Activated T-cell treated with anti-CD3 and anti-CD28 coated beads for 24 hours (primary cell): ENCODE results near the gene ITGA5.

Experiments
- DNase-seq: peaks from one replicate; pipeline ENCODE4 v3.0.0-alpha.2; 2020; ENCODE audit warnings: low read depth

The ITGA5 gene

DNA sequence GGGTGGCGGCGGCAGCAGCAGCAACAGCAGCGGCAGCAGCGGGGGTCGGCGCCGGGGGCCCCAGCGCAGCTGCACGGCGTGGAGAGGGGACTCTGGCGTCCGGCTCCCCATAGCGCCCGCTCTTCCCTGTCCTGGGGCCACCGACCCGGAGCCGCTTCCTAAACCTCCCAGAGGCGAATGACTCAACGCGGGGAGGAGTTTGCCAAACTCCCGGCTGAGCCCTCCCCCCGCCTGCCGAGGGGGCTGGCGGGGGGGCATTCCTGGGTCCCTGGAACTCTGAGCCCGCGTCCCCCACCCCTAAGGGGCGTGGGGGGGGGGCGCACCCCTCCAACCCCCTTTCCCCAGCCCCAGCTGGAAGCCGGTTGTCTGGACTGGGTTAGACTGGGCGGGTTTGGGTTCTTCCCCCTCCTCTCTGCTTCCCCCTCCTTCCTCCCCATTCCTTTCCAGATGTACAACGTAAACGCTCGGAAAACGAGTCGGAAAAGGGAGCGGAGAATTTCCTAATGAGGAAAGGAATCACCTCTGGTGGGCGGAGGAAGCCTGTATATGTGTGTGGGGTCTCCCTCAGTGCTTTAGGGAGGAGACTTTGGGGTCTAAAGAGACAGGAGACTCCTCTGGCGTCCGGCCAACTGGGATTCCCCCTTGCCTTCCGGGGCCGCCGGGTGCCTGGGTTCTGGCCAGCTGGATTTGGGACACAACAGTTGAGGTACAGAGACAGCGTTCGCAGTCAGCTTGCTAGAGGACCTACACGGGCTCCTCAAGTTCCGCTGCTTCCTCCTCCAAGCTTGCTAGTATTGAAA is at the start of gene ITGA5:
Gene ITGA5, minus strand, starts transcription at position 179 of the 800 bp plus-strand sequence. Its CDS starts 68 bp downstream, at position 111.
- no peak for DNase-seq

DNA sequence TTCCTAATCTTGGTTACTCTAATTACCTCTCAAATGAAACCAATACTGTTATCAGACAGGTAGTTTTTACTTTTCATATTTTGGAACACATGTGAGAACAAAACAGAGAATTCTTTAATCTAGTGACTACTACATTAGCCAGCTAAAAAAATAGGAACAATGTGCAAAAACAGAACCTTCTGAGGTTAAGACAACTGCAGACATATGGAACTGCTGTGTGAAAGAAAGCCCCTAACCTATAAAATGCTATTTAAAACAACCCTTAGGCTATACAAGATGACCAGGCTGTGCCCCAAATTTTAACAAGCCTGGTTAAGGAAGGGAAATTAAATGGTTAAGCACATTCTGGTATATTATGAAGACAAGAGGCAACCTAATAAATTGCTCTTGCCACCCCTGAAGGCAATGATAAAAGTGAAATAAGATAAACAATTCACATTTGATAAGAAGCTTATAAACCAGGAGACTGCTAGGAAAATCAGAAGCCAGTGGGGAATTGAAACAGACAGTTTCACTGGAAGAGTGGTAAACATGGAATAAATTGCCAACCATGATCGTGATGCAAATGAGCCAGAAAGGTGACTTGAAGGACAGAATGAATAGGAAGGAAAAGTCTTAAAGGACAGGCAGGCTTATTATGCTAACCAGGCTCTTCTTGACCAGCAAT is 46.9 kb upstream of the ITGA5 start:
- no peak for DNase-seq

DNA sequence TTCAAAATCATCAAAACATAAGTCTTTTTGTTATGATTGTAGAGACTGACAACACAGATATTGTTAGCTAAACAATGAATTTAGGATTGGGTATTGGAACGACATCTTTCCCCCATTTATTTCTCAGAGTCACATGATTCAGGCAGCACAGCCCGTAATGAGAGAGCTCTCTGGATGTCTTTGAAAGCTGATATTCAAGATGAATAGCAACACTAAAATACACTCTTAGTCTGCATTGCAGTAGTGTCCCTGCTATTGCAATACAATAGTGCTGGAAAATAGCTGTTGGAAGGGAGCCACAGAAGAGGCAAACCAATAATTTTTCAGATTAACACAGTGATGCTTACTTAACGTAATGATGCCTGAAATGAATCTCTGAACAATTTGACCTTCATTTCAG is 44.4 kb upstream of the ITGA5 start:
- DNase-seq: no peak

DNA sequence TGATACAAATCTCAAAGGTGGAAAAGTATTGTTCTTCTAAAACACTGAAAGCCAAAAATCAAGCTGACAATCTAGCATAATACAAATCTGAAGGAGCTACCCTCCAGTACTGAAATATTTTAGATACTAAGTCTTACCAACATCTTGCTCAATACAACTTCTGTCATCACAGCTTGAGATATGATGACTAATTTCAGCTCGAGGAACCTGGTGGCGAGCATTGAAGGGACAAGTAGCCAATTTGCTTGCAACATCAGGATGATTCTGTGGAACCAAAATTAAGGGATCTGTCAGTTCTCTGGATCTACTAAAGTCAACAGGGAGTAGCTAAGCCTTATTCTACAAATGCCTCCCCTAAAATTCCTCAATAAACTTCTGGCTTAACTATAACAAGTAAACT is 44.0 kb upstream of the ITGA5 start:
- DNase-seq: no peak

DNA sequence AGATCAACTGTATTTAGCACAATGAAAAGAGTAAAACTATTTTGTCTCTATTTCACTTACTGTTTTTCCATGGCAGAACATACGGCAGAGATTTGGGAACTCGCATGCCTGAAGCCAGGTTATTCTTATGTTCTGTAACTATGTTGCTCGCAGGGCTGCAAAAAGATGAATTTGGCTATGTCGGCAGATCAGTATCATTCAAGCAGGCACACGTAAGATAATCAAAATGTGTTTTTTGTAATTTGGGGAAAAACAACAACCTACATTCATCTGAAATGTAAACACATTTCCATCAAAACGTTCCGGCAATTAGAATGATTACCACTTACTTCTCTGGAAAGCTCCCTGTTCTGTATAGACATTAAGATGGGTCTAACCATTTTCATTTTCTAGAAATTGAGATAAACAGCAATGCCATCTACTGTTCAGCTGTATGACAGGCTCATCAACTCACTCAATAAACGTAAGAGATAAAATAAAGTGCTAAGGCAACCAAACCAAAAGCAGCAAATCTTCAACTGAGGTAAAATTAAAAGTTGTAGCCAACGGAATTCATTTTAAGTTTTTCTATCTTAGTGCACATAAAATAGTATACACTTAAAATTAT is 41.4 kb upstream of the ITGA5 start:
- DNase-seq: no peak

DNA sequence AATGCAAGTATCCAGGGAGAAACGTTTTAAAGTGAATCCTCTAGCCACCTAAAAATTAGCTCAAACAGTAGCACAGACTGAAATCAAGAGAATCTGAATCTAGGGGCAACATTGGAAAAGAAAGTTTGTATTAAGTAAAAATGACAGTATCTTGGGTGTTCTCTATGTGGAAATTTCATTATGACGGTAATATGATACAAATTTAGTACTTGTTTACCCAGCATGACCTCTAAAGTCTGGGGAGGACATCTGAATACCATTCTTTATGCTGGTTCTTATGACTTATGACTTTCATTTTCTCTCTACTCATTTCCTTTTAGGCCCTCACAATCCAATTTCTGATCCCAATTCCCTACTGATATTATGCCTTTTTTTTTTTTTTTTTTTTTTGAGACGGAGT is 40.3 kb upstream of the ITGA5 start:
- no peak for DNase-seq

DNA sequence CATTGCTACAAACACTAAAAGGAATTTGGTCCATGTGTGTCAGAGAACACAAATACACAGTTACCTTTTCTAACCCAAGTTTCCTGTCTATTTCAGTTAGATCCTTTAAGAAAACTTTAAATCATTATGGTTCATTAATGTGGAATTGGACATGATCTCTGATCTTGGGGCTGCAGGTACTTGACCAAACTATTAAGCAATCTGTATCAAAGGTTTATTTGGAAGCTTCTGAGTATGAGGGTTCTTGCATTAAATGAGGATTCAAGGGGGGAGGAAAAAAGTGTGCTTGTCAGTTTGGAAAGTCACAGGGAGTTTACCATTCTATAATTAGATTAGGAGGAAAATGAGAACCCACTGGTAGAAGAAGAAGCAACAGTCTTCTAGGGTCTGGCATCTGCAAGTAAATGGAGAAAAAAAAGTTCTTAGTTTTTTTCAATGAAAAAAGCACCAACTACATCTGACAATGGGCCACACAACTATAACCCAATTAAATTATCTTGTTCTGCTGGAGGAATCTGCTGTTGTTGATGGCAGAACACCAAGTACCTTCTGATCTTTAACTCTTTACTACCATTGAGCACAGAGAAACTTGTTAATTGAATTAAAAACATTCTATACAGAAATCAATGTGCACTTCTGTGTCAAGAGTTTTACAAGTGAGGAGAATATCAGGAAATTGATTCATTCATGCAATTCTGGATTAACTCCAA is 36.8 kb upstream of the ITGA5 start:
- DNase-seq: no peak

DNA sequence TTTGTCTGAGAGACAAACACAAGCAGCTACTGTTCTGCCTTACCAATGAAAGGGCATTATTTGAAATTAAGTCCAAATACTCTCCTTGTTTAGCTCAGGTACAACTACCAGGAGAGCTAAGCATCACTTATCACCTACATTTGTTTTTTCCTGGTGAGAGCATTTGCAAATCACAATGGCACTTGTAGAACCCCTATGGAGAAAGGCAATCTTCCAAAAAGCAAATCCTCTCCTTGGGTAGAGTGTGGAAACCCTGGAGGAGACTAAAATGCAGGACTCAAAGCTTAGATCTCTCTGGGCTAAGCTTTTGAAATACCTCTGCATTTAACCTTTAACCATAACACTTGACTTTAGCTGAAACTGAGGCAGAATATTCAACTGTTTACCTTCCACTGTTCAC is 33.6 kb upstream of the ITGA5 start:
- DNase-seq: no peak

DNA sequence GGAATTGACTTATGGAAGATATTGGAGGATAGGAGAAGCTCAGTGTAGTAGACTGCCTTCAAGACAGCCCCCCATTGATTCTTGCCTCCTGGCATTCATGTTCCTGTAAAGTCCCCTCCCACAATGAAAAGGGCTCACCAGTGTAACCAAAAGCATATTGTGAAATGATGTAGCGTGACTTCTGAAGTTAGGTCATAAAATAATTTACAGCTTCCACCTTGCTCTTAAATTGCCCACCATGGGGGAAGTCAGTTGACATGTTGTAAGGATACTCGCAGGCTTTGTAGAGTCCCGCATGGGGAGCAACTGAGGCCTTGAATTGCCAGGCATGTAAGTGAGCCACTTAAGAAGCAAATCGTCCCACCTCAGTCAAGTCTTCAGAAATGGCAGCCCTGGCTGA is 29.3 kb upstream of the ITGA5 start:
- DNase-seq: no peak

DNA sequence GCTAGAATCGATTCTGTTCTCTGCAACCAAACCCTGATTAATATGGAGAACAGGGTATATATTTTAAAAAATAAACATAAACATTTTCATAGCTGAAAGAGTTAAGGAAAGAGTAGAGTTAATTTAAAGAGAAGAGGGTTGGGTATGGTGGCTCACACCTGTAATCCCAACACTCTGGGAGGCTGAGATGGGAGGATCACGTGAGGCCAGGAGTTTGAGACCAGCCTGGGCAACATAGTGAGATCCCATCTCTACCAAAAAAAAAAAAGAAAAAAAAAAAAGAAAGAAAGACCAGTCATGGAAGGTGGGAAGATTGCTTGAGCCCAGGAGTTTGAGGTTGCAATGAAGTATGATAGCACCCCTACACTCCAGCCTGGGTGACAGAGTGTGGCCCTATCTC is 28.9 kb upstream of the ITGA5 start:
- no peak for DNase-seq

DNA sequence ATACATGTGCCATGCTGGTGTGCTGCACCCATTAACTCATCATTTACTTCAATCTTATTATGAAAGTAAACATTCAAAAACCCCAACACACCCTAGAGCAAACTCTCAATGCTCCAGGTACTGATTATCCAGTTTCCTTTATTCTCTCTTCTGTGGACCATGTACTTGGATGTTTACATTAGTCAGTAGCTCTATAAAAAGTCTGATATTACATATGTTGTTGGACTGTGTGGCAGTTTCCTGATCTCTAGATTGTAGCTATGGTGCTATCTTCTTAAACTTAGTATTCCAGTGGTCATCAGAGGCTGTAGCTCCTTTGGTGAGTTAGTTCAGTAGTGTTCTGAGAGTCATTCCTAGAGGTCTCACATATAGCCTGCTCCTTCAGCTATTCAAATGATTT is 25.1 kb upstream of the ITGA5 start:
- DNase-seq: no peak

DNA sequence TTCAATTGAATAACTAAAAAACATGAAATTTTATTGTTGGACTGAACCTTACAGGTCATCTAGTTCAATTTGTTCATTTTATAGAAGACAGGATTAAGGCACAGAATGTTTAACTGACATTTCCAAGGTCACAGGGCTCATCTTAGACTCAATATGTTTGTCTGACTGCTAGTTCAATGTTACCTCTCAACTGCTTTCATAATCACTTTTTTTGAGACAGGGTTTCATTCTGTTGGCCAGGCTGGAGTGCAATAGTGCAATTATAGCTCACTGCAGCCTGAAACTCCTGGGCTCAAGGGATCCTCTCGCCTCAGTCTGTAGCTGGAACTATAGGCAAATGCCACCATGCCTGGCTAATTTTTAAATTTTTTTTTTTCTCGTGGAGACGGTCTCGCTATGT is 24.4 kb upstream of the ITGA5 start:
- DNase-seq: no peak

DNA sequence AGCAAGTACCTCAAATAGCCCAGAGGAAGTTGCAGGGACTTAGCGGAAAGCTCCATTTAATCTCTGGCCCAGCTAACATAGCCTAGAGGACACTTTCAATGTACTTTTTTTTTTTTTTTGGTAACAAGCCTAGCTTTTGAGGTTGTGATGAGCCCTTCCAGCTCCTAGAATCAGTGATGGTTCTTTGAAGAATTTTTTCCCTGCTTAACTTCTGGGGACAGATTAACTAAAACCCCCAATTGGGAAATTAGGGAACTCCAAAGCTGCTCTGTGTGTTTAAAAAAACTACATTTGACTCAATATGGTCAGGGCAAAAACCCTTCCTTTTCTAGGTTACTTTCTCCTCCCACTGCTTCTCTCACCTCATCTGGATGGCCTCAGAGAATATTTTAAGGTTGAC is 23.9 kb upstream of the ITGA5 start:
- no peak for DNase-seq

DNA sequence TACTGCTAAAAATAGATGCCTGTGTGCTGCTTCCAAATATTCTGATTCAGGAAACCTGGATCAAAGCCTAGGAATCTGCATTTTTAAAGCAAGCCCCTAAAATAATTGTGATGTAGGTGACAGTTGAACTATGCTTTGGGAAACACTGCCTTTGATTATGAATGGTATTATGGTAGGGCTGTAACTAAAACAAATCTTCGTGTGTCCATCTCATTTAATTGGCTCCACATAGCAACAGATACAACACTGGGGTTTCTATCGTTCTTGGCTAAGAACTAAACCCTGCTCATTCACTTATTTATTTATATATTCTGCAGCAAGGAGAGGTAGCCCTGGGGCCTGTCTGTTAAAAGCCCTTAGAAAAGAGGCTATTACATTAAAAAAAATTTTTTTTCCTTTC is 23.0 kb upstream of the ITGA5 start:
- no peak for DNase-seq

DNA sequence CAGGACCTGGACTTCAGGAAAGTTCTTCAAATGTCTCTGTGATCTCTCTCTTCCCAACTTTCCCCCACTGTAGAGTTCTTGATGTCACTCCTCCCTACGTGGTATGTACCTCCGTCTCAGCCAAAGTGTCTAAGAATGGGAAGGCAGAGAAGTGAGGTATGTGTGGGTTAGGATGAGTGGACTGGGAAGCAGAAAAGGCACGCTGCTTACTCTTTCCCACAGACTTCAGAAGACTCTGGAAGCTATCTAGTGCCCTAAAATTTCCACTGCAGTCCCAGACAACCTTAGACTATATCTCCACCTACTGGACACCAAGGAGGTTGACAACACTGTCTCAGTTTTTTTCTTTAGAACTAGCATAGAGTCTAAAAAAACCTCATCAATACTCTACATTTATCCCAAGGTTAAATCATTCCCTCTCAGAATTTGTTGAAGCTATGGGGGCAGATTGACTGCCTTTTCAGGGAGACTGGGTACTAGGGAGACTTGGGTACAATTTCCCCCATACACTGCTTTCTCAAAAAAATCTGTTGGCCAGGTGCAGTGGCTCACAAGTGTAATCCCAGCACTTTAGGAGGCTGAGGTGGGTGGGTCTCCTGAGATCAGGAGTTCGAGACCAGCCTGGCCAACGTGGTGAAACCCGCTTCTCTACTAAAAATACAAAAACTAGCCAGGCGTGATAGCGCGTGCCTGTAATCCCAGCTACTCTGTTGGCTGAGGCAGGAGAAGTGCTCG is 20.6 kb upstream of the ITGA5 start:
- no peak for DNase-seq

DNA sequence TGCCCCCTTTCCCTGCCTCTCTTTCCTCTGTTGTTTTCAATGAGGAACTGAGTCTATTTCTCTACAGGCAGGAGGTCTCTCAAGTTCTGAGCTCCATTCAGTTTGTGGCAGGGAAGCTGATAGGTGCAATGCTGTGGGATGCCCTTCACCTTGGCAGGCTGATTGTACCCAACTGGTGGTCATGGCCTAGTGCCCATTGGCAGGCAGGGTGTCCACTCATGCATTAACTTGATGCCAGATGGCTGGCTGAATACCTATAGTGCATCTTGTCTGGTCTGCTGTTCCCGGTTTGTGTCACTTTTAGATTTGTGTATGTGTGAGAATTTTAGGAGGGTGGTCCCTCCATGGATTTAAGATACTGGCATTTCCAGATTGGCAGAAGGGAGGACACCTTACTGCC is 20.0 kb upstream of the ITGA5 start:
- DNase-seq: no peak

DNA sequence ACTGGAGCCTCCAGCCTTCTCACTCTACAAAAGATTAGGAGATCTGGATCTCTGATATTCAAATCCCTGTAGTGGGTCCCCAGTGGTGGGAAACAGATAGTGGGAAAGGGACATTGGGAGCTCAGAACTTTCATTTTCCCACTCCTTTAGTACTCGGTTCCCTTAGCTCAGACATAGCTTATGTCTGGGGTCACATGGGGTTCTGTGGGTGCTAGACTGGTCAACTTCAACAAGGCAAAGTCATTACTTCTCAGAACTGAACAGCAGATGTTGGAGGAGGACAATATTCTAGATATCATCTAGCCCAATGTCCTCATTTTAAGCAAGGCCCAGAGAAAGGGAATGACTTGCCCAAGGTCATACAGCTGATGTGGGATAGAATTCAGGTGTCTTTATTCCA is 19.5 kb upstream of the ITGA5 start:
- no peak for DNase-seq

DNA sequence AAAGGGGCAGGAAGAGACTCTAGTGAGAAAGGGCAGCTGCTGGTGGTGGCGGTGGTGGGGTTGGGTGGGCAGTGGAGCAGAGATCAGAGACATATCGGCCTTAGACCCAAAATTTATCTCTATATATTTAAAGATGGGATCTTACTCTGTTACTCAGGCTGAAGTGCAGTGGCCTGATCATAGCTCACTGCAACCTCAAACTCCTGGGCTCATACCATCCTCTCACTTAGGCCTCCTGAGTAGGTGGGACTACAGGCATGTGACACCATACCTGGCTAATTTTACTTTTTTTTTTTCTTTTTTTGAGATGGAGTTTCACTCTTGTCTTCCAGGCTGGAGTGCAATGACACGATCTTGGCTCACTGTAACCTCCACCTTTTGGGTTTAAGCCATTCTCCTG is 18.6 kb upstream of the ITGA5 start:
- no peak for DNase-seq

DNA sequence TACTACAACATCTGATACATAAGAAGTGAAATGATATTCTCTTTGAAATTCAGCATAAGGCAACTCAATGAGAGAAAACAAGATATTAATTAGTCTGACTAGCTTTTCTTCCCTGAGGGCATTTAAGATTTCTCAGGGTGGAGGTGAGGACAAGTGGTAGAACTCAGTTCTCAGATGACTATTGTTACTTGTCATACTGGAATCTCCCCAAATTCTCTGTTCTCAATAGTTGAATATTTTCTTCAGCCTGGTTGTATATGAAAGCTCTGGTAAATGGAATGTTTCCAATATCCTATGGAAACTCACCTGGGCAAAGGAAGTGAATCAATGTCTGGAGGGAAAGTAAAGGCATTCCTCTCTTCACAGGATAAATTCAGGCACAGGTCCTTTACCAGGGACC is 18.2 kb upstream of the ITGA5 start:
- DNase-seq: no peak

DNA sequence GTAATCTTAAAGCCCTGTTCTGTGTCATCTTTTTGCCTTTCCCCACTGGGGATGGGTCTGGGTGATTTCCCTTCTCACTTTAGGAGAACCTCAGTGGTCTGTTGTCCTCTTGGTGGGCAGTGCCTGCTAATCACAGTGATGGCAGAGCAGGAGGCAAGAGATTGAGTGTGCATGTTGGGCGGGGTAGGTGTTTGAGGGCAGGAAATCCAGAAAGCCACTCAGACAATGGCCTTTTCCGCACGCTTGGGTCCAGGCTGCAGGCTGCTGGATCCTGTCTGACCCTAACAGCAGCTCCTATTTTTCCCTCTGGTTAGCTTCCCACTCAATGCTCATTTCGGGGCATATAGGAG is 13.7 kb upstream of the ITGA5 start:
- no peak for DNase-seq

DNA sequence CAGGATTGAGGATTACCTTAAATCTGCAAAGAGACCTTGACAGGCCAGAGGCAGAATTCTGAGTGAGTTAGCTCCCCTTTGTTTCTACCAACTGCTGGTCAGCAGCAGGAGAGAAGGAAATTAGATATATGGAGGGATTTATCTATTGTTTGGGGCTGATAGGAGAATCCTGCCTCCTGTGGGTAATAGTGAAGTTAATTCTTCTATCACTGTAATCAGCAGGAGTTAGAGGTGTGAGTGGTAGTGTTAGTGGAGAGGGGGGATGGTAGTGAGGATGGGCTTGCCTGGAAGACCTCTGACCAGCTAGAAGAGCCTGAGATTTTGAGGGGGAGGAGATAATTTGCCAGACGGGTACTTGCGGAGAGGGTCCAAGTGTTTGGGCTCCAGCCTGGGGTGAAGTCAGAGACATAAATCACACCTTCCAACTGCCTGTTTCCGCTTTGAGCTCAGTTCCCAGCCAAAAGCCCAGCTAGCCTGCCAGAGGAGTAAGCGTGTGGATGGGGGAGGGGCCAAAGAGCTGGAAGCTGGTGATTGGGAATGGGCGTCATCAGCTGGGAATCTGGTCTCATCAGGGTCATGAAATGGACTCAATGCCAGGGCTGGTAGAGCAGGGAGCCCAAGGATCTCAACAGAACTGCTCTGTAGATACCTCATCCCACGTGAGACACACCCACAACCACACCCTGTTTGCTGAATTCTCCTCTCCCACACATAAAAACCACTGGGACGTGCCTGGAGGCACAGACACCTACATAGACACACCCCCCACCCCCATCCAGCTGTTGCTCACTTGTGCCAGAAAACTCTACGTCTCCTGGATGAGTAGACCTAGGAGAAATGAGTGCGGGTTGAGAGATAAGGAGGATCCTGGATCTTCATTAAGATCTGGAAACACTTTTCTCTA is 13.1 kb upstream of the ITGA5 start:
- no peak for DNase-seq
